ENCODE results near the gene PBRM1.
"Not testable (repeated sequence)": the region's sequence is repeated elsewhere in the genome, so short reads cannot be mapped to it uniquely, and the experiment has no call there.

PBRM1 gene

DNA sequence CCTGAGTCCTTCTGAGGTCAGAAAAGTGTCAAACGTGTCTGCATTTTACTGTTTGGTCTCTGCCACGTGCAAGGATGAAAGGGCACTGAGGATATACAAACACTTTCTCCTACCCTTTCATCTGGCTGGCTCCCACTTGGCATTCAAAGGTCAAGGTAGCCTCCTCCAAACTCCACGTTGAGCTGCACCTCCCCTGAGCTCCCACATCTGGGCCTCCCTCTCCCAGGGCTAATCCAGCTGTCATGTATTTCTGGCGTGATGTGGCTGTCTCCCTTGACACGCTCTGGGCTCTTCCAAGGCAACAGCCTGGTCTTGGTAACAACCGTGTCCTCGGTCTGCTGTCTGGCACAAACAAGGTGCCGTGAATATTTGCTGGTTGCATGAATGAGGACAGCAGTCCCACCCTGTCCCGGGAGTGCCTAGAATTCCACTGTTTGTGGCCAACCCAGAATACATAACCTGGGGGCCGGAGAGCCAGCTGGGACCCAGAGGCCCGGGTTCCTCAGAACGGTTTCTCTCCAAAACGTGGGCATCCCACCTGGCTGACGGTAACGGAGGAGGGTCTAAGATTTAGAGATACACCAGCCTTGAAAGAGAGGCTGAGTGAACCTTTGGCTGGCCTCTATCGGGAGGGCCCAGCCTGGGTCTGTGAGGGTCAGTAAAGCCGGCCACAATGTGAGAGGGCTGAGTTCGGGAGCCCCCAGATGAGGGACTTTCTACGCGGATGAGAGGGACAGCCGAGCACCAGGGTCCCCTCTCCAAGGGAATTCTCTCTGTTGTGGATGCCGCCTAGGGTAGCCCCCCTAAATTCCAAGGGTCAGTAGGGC, 19.1 kb upstream of the PBRM1 start:
- DNase-seq (ENCODE audit: low read depth, low spot score): no peak

GRCh38 chr3:52703341-52703740, 17.6 kb upstream of the PBRM1 start:
- DNase-seq (ENCODE audit: low read depth, low spot score): no peak

GRCh38 chr3:52697632-52697965, 11.9 kb upstream of the PBRM1 start:
- no peak for DNase-seq (ENCODE audit: low read depth, low spot score)

GRCh38 chr3:52696830-52697631, 11.3 kb upstream of the PBRM1 start:
- no peak for DNase-seq (ENCODE audit: low read depth, low spot score)

- no peak for DNase-seq (ENCODE audit: low read depth, low spot score)
These were observed 10.3 kb upstream of the PBRM1 start for GRCh38 chr3:52695798-52696671.

DNA sequence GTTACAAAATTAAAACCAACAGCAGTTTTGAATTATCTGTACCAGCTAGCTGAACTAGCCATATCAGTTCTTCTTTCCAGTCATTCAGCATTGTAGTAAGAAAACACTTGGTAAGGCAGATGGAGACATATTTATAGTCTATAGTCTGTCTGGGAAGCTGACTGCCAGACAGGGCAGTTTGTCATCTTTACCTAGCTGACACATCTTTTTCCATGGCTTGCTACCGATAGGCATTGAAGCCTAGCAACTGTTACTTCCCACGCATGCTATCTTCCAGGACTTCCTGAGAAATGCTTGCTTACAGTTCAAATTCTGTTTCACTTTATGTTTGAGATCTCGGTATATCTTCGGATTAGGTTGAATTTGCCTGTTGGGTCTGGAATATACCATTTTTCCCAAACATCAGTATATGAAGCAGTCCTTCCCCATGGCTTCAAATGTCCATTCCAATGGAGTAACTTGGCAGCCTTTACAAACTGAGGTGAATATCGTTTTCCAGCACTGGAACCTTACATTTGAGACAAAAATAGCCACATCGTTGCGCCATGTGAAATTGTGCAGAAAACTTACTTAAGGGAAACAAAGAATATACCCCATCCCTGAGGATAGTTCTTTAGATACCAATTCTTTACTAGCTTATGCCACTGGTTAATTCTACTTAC, 8.9 kb upstream of the PBRM1 start:
- no peak for DNase-seq (ENCODE audit: low read depth, low spot score)

DNA sequence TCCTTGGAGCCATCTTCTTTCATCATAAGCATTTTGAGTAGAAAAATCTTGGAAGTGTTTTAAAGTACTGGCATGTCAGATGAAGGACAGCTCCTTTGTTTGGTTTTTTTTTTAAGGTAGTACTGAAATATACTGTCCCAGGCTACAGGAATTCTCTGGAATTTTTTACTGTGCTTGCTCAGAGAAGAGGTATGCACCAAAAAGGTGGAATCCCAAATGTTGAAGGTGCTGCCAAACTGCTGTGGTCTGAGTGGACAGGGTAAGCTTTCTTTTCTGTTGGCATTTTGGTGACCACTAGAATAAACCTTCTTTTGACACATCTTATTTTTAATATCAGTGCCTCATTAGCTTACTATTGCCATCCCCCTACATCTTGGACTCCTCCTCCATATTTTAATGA, 7.4 kb upstream of the PBRM1 start:
- no peak for DNase-seq (ENCODE audit: low read depth, low spot score)

- DNase-seq (ENCODE audit: low read depth, low spot score): no peak
These were observed 4.8 kb upstream of the PBRM1 start for GRCh38 chr3:52690560-52690959.

GRCh38 chr3:52689151-52689550, 3.4 kb upstream of the PBRM1 start:
- no peak for DNase-seq (ENCODE audit: low read depth, low spot score)

- DNase-seq (ENCODE audit: low read depth, low spot score): no peak
These were observed 2.6 kb upstream of the PBRM1 start for GRCh38 chr3:52688266-52688665.

DNA sequence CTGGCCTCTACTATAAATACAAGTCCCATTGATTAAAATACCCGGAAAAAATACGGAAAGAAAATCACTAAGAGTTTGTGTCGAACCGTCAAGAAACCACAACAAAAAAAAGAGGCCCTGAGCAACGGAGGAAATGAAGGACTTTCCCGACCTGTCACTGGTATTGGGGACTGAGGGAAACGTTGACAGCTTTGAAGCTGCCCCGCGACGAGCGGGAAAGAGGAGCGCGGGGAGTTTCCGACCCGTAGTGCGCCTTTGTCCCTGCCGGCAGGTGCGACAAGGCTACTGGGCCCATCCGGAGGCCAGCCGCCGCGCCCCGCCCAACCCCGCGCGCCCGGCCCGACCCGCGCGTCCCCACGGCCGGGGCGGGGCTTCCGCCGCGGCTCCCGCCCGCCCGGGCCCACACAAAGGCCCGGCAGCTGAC, 416 bp downstream of the PBRM1 start:
- DNase-seq (ENCODE audit: low read depth, low spot score): peak; percentile 45

DNA sequence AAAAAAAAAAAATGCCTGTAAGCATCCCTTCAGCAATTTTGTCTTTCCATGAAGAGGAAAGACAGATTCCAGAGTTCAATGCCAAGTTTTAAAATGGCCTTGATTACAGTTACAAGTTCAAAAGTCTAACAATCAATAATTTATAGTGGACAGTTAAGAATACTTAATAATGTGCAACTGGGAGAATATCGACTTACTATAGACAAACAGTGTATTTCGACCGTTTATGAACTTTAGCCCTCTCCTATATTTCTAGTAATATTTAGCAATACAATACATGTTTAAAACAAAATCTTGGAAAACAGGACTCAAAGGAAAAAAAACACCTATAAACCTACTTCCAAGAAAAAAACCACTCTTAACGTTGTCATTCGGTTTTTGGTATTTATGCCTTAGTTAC, 1.5 kb downstream of the PBRM1 start:
- DNase-seq (ENCODE audit: low read depth, low spot score): no peak

GRCh38 chr3:52683611-52684010, 2.1 kb downstream of the PBRM1 start:
- no peak for DNase-seq (ENCODE audit: low read depth, low spot score)

GRCh38 chr3:52682016-52682415, 3.7 kb downstream of the PBRM1 start:
- no peak for DNase-seq (ENCODE audit: low read depth, low spot score)

- DNase-seq (ENCODE audit: low read depth, low spot score): no peak
These were observed 4.1 kb downstream of the PBRM1 start for GRCh38 chr3:52681596-52681995.

DNA sequence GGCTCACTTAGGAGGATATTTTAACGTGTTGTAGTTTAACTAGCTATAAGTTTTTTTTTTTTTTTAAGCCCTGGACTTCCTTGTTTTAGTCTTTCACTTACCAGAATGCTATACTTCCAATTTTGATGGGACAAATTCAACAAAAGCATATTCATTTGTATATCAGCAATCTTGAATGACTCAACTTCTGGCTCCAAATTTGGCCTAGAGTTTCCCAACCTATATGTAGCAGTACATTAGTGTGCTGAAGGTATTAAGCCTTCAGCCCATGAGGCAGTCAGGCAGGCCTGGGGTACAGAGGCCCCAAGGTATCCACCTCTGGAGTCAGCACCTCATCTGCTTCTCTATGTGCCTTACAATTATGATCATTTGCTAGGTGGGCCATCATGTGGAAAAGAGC, 5.9 kb downstream of the PBRM1 start:
- DNase-seq (ENCODE audit: low read depth, low spot score): no peak

- no peak for DNase-seq (ENCODE audit: low read depth, low spot score)
These were observed 6.5 kb downstream of the PBRM1 start for GRCh38 chr3:52679199-52679538.

DNA sequence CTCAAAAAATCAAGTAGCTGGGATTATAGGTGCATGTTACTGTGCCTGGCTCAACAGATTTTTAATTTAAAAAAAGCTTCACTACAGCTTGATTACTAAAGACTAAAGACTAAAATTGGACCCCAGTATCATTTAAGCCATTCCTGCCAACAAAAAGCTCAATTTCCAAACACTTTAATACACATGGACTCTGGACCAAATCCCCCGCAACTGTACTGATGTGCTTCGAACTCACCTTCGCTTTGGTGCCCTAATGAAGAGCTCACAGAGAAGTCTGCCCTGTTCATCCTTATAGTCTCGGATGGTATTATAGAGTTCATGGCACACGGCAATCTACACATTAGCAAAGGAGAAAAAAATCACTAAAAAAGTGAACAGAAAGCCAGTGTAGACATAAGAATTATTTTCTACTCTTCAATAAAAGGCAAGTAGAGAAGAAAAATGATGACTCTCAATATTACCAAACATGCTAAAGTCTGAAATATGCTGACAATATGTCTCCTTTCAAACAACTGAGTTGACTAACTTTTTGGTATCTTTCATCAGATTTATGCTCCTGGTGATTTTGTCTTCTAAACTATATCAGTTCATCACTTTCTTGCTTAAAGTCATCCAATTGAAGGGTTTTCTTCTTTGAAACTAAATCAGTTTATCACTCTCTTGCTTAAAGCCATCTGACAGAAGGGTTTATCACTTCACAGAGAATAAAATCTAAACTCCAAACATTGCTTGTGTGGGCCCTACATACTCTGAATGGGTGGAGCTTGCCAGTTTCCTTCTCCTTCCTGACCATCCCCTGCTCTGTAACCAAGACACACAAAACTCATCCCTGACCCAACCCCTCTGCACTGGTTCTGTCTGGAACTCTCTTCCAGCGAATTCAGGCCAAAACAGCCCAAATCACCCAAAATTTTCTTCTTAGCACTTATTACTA, 7.2 kb downstream of the PBRM1 start:
- no peak for DNase-seq (ENCODE audit: low read depth, low spot score)

GRCh38 chr3:52676201-52676600, 9.5 kb downstream of the PBRM1 start:
- DNase-seq (ENCODE audit: low read depth, low spot score): not testable (repeated sequence)

DNA sequence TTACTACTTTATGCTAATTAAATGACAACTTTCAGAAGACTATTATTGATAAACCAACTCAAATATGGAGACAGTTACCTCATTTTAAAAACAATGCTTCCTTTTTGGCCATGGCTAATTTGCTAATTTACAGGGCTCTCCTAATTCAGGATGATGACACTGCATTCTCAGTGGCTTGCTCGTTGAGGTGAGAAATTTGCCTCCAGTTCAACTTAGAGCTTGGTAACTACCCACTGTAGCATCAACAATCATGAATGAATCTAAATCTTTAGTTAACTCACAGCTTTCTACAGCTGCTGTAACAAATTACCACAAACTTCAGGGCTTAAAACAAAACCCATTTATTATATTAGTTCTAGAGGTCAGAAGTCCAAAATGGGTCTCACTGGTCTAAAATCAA, 14.0 kb downstream of the PBRM1 start:
- DNase-seq (ENCODE audit: low read depth, low spot score): no peak
